ENCODE measurements around the gene BAZ2B. TPM values are rescaled to one million over a fixed set of nuclear protein-coding genes. Genes with fewer than 3 reads are reported as not detected.
"Not testable (repeated sequence)": the region's sequence is repeated elsewhere in the genome, so short reads cannot be mapped to it uniquely, and the experiment has no call there.

Gene BAZ2B
- total RNA-seq = 139 TPM

- DNase-seq (ENCODE audit: low spot score) (no peak), ATAC-seq (peak; percentile 76)
- intact Hi-C loops (cut with DNase I) = no loop called here
These were observed at the start of gene BAZ2B for GRCh38 chr2:159616286-159616701. Gene BAZ2B (minus strand): TSS chr2:159616548. CDS start chr2:159478719, 137,829 bp downstream.

- intact Hi-C loops (cut with DNase I) = no loop called here
- DNase-seq (ENCODE audit: low spot score) (no peak), ATAC-seq (no peak)
These were observed 44.9 kb upstream of the BAZ2B start for GRCh38 chr2:159661286-159661685.

GRCh38 chr2:159658881-159659873 lies 42.8 kb upstream of the BAZ2B start:
- intact Hi-C loops (cut with DNase I) = no loop called here
- DNase-seq (ENCODE audit: low spot score) (peak; percentile 67), ATAC-seq (peak; percentile 96)

- no peak for ATAC-seq
- intact Hi-C loops (cut with DNase I) = no loop called here
- DNase-seq (ENCODE audit: low spot score) = no peak
These were observed 37.6 kb upstream of the BAZ2B start for GRCh38 chr2:159653962-159654361.

- ATAC-seq (no peak), DNase-seq (ENCODE audit: low spot score) (no peak)
- intact Hi-C loops (cut with DNase I) = no loop called here
These were observed 35.5 kb upstream of the BAZ2B start for GRCh38 chr2:159651884-159652283.

GRCh38 chr2:159650574-159650973 lies 34.2 kb upstream of the BAZ2B start:
- DNase-seq (ENCODE audit: low spot score) (no peak), ATAC-seq (no peak)
- intact Hi-C loops (cut with DNase I) = no loop called here

GRCh38 chr2:159648643-159649042 lies 32.3 kb upstream of the BAZ2B start:
- ATAC-seq (no peak), DNase-seq (ENCODE audit: low spot score) (no peak)
- intact Hi-C loops (cut with DNase I) = no loop called here

GRCh38 chr2:159647667-159648066 lies 31.3 kb upstream of the BAZ2B start:
- DNase-seq (ENCODE audit: low spot score) = no peak
- intact Hi-C loops (cut with DNase I) = no loop called here

GRCh38 chr2:159640176-159640575 lies 23.8 kb upstream of the BAZ2B start:
- no peak for ATAC-seq
- intact Hi-C loops (cut with DNase I) = no loop called here
- no peak for DNase-seq (ENCODE audit: low spot score)

More at GRCh38 chr2:159647667-159648066, 31.3 kb upstream of the BAZ2B start:
- ATAC-seq = no peak

GRCh38 chr2:159639712-159640111 lies 23.4 kb upstream of the BAZ2B start:
- intact Hi-C loops (cut with DNase I) = no loop called here
- no peak for ATAC-seq

GRCh38 chr2:159639071-159639470 lies 22.7 kb upstream of the BAZ2B start:
- ATAC-seq (no peak), DNase-seq (ENCODE audit: low spot score) (no peak)
- intact Hi-C loops (cut with DNase I) = no loop called here

More at GRCh38 chr2:159639712-159640111, 23.4 kb upstream of the BAZ2B start:
- no peak for DNase-seq (ENCODE audit: low spot score)

- intact Hi-C loops (cut with DNase I) = no loop called here
- DNase-seq (ENCODE audit: low spot score) = no peak
- no peak for ATAC-seq
These were observed 21.7 kb upstream of the BAZ2B start for GRCh38 chr2:159637988-159638501.

GRCh38 chr2:159637240-159637639 lies 20.9 kb upstream of the BAZ2B start:
- intact Hi-C loops (cut with DNase I) = no loop called here
- no peak for DNase-seq (ENCODE audit: low spot score)
- ATAC-seq = no peak

- ATAC-seq (peak; percentile 70), DNase-seq (ENCODE audit: low spot score) (no peak)
- intact Hi-C loops (cut with DNase I) = no loop called here
These were observed 18.9 kb upstream of the BAZ2B start for GRCh38 chr2:159635006-159635789.

- no peak for DNase-seq (ENCODE audit: low spot score)
- ATAC-seq = no peak
- intact Hi-C loops (cut with DNase I) = no loop called here
These were observed 16.9 kb upstream of the BAZ2B start for GRCh38 chr2:159633219-159633618.

GRCh38 chr2:159625628-159626027 lies 9.3 kb upstream of the BAZ2B start:
- ATAC-seq; intact Hi-C loops (cut with DNase I); DNase-seq (ENCODE audit: low spot score): not testable (repeated sequence)

- ATAC-seq (no peak), DNase-seq (ENCODE audit: low spot score) (no peak)
- intact Hi-C loops (cut with DNase I) = no loop called here
These were observed 7.1 kb upstream of the BAZ2B start for GRCh38 chr2:159623436-159623835.

GRCh38 chr2:159622966-159623365 lies 6.6 kb upstream of the BAZ2B start:
- ATAC-seq (no peak), DNase-seq (ENCODE audit: low spot score) (no peak)
- intact Hi-C loops (cut with DNase I) = no loop called here

GRCh38 chr2:159620796-159621195 lies 4.4 kb upstream of the BAZ2B start:
- intact Hi-C loops (cut with DNase I) = no loop called here
- DNase-seq (ENCODE audit: low spot score) = no peak
- no peak for ATAC-seq

- no peak for DNase-seq (ENCODE audit: low spot score)
- ATAC-seq = no peak
- intact Hi-C loops (cut with DNase I) = no loop called here
These were observed 1.3 kb upstream of the BAZ2B start for GRCh38 chr2:159617646-159618045.
